ENCODE data around the gene SLC18A3. TPM values are rescaled to one million over a fixed set of nuclear protein-coding genes. Genes with fewer than 3 reads are reported as not detected.

The SLC18A3 gene
- total and polyA plus RNA-seq, 12 donors, result not detected

GRCh38 chr10:49649294-49649693 lies 39.2 kb downstream of the SLC18A3 start:
- peaks cover 0 to 79% (median 29%) of the 10 kb centered on the region in 7 donors for H3K27me3 ChIP-seq
- no peak overlapping the region for H3K4me3 ChIP-seq
- H3K27ac ChIP-seq, result no peak overlapping the region
- no peaks in the 10 kb centered on the region for H3K9me3 ChIP-seq
- 15 to 16% methylated on average over 17 of the region's 17 CpGs for WGBS, 2 donors
- intact Hi-C loops (cut with DNase I), result no loop called here
- H3K4me1 ChIP-seq, result no peaks in the 10 kb centered on the region
- H3K36me3 ChIP-seq, result no peaks in the 10 kb centered on the region
- DNase-seq (no peak), ATAC-seq (no peak)
- TF ChIP-seq CTCF (IDR thresholded peaks at IDR 0.05), result no peak

- Histone ChIP-seq H3K4me1 (no peaks in the 10 kb centered on the region), H3K9me3 (no peaks in the 10 kb centered on the region), H3K4me3 (no peak overlapping the region), H3K27ac (no peak overlapping the region), H3K27me3 (peaks cover 0 to 74% (median 26%) of the 10 kb centered on the region in 7 donors), H3K36me3 (no peaks in the 10 kb centered on the region)
- no peak for DNase-seq
- no peak for ATAC-seq
- intact Hi-C loops (cut with DNase I), result no loop called here
- 58 to 63% methylated on average over 8 of the region's 8 CpGs for WGBS, 2 donors
- TF ChIP-seq CTCF (IDR thresholded peaks at IDR 0.05), result no peak
These were observed 40.0 kb downstream of the SLC18A3 start for GRCh38 chr10:49649936-49650723.

GRCh38 chr10:49650724-49651034 lies 40.6 kb downstream of the SLC18A3 start:
- intact Hi-C loops (cut with DNase I), result no loop called here
- Histone ChIP-seq H3K27me3 (peaks cover 0 to 69% (median 20%) of the 10 kb centered on the region in 7 donors), H3K9me3 (no peaks in the 10 kb centered on the region), H3K4me1 (no peaks in the 10 kb centered on the region), H3K4me3 (no peak overlapping the region), H3K36me3 (no peaks in the 10 kb centered on the region), H3K27ac (no peak overlapping the region)
- ATAC-seq (no peak), DNase-seq (no peak)
- TF ChIP-seq CTCF (IDR thresholded peaks at IDR 0.05), result no peak
- 96 to 100% methylated on average over 1 of the region's 1 CpG for WGBS, 2 donors

- 68 to 77% methylated on average over 15 of the region's 15 CpGs for WGBS, 2 donors
- Histone ChIP-seq H3K9me3 (no peaks in the 10 kb centered on the region), H3K27me3 (peaks cover 0 to 64% (median 16%) of the 10 kb centered on the region in 7 donors), H3K4me1 (no peaks in the 10 kb centered on the region), H3K36me3 (no peaks in the 10 kb centered on the region), H3K4me3 (no peak overlapping the region), H3K27ac (no peak overlapping the region)
- no peak for ATAC-seq
- intact Hi-C loops (cut with DNase I), result no loop called here
- TF ChIP-seq CTCF (IDR thresholded peaks at IDR 0.05), result no peak
- DNase-seq, result no peak
These were observed 41.1 kb downstream of the SLC18A3 start for GRCh38 chr10:49651039-49651835.
